Skeletal muscle satellite cell (primary cell): ENCODE results near the gene AFAP1L2.
A peak's percentile ranks its signal among the peaks of the same experiment; 100 is the strongest.

Experiments used
- H3K27me3 ChIP-seq: 2 replicates; pipeline ENCODE4 v1.7.0; 2013; ENCODE audit warnings: low read length; ENCODE audit not compliant: control insufficient read depth, insufficient read depth
- H3K36me3 ChIP-seq: 2 replicates; pipeline ENCODE4 v1.7.0; 2013; ENCODE audit warnings: mild to moderate bottlenecking, control low read depth, low read length; ENCODE audit not compliant: insufficient read depth
- H3K4me1 ChIP-seq: 2 replicates; pipeline ENCODE4 v1.7.0; 2013; ENCODE audit warnings: low read length; ENCODE audit not compliant: control insufficient read depth, insufficient read depth
- H3K4me2 ChIP-seq: 2 replicates; pipeline ENCODE4 v1.7.0; 2013; ENCODE audit warnings: mild to moderate bottlenecking, low read length
- H3K4me3 ChIP-seq: 2 replicates; pipeline ENCODE4 v1.7.0; 2013; ENCODE audit warnings: low read length
- H3K9ac ChIP-seq: 2 replicates; pipeline ENCODE4 v1.7.0; 2013; ENCODE audit warnings: mild to moderate bottlenecking, low read depth, low read length, moderate library complexity
- H3K9me3 ChIP-seq: replicated peaks from 2 replicates; pipeline ENCODE4 v1.7.0; 2013; ENCODE audit warnings: mild to moderate bottlenecking, control low read depth, low read length

Gene AFAP1L2

DNA sequence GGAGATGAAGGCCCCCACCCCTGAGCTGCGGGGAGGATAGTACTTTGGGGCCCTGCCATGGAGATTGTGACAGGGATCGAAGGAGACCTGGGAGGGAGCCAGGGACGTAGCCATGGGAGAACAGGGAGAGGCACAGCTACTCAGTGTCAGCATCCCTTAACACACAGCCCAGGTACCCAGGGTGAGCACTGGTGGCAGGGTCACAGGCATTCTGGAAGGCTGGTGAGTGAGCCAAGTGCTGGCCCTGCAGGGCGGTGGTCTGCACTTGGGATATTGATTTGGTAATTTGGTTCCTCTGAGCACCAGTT lies 125.5 kb downstream of the AFAP1L2 start:
- Histone ChIP-seq H3K4me1 (no peaks in the 10 kb centered on the region), H3K27me3 (peaks cover 45% of the 10 kb centered on the region), H3K4me3 (no peak overlapping the region)

DNA sequence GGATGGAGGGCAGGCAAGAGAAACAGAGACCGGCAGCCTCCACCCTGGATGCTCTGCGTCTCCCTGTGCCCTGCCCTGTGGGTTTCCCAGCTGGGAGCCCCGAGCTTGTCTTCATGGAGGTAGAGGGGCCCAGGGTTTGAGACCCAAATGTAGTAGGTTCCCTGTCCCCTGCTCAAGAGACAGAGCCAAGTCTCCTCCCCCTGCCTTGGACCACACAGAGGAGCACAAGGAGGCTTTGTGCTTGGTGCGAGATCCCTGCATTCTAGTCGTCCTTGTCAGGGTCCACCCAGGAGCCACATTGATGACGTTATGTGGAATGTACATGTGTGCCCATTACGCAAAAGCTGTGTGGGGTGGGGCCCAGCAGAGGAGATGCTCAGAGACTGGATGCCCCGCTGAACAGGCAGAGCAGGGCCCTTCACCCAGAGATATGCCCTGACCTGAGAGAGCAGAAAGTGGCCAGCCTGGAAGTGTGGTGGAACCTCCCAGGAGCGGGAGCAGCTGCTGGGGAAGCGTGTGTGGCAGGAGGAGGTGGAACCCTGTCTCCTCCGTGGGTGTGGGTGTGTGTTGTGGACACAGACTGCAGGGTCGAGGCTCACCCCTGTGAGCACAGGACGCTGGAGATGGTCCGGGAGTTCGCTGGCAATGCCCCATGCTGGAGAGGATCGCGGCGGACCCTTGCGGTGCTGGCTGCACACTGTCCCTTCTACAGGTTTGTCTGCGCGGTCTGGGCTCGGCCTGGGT lies 126.0 kb downstream of the AFAP1L2 start:
- Histone ChIP-seq H3K36me3 (no peaks in the 10 kb centered on the region), H3K27me3 (peaks cover 40% of the 10 kb centered on the region), H3K9me3 (no peaks in the 10 kb centered on the region), H3K4me3 (no peak overlapping the region), H3K9ac (no peak overlapping the region), H3K4me2 (no peak overlapping the region), H3K4me1 (no peaks in the 10 kb centered on the region)

More for the DNA sequence above, 125.5 kb downstream of the AFAP1L2 start:
- Histone ChIP-seq H3K36me3 (no peaks in the 10 kb centered on the region), H3K9ac (no peak overlapping the region), H3K9me3 (no peaks in the 10 kb centered on the region), H3K4me2 (no peak overlapping the region)

DNA sequence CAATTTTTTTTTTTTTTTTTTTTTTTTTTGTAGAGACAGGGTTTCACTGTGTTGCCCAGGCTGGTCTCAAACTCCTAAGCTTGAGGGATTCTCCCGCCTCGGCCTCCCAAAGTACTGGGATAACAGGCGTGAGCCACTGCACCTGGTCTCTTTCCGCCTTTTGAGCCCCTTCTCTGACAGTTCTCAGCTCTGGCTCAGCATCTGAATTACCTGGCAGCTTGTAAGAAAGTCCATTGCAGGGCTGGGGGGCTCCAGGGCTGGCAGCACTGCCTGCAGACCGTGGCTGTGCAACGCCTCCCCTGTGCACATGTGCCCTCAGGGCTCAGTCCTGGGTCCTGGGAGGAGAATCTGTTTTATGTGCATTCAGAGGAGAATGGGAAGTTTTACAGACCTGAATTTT lies 127.6 kb downstream of the AFAP1L2 start:
- Histone ChIP-seq H3K4me3 (no peak overlapping the region), H3K4me1 (peaks cover 5% of the 10 kb centered on the region), H3K9ac (no peak overlapping the region), H3K4me2 (no peak overlapping the region), H3K36me3 (no peaks in the 10 kb centered on the region), H3K27me3 (peaks cover 36% of the 10 kb centered on the region), H3K9me3 (no peaks in the 10 kb centered on the region)

DNA sequence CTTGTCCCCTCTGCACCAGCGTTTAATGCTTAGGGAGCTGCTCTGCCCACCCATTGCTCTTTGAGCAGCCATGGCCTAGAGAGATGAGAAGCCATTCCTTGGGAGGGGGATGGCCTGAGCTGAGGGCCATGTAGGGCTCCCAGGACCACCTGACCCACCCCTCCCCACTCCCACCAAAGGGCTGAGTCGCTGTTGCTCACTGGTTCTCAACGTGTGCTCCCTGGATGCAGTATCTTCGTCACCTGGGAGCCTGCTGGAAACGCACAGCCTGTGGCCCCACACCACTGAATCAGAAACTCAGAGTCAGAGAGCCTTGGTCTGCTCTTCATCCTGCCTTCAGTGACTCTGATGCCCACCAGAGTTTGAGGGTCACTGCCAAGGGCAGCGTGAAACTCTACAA lies 128.2 kb downstream of the AFAP1L2 start:
- Histone ChIP-seq H3K36me3 (no peaks in the 10 kb centered on the region), H3K4me2 (no peak overlapping the region), H3K4me3 (no peak overlapping the region), H3K9ac (no peak overlapping the region), H3K4me1 (peaks cover 10% of the 10 kb centered on the region), H3K27me3 (peaks cover 36% of the 10 kb centered on the region), H3K9me3 (no peaks in the 10 kb centered on the region)

DNA sequence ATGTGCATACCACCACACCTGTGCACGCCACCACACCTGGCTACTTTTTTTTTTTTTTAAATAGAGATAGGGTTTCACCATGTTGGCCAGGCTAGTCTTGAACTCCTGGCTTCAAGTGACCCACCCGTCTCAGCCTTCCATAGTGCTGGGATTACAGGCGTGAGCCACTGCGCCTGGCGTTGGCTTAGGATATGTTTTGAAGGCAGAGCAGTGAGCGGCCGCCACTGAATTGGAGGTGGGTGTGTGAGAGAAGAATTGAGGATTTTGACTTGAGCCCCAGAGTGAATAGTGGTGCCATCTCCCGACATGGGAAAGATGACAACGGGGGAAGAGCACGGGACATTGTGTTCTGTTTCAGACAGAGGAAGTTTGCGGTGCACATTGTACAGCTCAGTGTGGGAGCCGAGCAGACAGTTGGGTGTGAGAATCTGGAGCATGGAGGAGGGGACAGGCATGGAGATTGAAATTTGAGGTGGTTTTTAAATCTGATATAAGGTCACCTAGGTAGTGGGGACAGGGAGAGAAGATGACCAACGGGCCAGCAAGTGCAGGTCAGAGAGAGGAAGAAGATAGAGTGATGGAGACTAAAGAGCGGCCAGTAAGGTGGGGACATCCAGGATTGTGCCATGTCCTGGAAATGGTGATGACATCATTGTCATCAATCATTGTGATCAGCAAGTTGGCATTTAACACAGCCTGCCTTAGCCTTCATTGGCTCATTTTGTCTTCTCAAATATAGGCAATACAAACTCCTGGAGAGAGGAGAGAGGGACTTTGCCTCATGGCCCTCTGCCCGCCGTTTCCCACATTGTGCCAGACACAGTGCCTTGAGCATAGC lies 129.5 kb downstream of the AFAP1L2 start:
- H3K27me3 ChIP-seq: peaks cover 36% of the 10 kb centered on the region
- H3K9me3 ChIP-seq: no peaks in the 10 kb centered on the region
- peaks cover 10% of the 10 kb centered on the region for H3K4me1 ChIP-seq
- H3K36me3 ChIP-seq: no peaks in the 10 kb centered on the region
- no peak overlapping the region for H3K4me2 ChIP-seq
- no peak overlapping the region for H3K4me3 ChIP-seq
- H3K9ac ChIP-seq: no peak overlapping the region

DNA sequence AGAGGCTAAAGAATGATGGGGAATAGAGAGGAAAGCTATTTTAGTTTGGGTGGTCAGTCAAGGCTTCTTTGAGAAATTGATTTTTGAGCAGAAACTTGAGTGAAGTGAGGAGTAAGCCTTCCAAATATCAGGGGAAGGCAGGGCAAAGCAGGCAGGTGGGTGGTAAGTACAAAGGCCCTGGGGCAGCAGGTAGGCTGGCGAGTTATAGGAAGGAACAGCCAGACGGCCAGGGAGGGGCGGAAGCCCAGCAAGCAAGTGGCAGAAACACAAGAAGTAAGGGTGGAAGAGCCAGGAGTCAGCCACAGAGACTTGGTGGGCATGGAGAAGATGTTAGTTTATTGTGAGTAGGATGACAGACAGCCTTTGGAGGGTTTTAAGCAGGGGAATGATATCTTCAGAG lies 130.4 kb downstream of the AFAP1L2 start:
- Histone ChIP-seq H3K9me3 (no peaks in the 10 kb centered on the region), H3K4me1 (peaks cover 10% of the 10 kb centered on the region), H3K9ac (no peak overlapping the region), H3K4me3 (no peak overlapping the region), H3K27me3 (peaks cover 35% of the 10 kb centered on the region), H3K36me3 (no peaks in the 10 kb centered on the region), H3K4me2 (no peak overlapping the region)

DNA sequence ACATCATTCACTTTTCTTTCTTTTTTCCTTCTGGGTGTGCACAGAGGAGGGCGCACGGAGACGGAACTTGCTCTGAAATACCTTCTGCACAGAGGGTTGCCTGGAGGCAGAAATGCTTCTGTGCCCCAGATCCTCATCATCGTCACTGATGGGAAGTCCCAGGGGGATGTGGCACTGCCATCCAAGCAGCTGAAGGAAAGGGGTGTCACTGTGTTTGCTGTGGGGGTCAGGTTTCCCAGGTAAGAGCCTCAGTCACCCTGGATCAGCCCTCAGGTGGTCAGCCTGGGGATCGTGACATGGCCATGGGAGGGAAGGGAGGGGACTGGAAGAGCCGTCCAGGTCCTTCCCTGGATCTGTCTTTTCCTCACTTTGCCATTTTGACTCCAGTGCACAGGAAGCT lies 131.6 kb downstream of the AFAP1L2 start:
- no peak overlapping the region for H3K4me3 ChIP-seq
- H3K36me3 ChIP-seq: no peaks in the 10 kb centered on the region
- no peaks in the 10 kb centered on the region for H3K9me3 ChIP-seq
- no peak overlapping the region for H3K9ac ChIP-seq
- H3K27me3 ChIP-seq: peaks cover 23% of the 10 kb centered on the region
- H3K4me1 ChIP-seq: peaks cover 10% of the 10 kb centered on the region
- H3K4me2 ChIP-seq: no peak overlapping the region

DNA sequence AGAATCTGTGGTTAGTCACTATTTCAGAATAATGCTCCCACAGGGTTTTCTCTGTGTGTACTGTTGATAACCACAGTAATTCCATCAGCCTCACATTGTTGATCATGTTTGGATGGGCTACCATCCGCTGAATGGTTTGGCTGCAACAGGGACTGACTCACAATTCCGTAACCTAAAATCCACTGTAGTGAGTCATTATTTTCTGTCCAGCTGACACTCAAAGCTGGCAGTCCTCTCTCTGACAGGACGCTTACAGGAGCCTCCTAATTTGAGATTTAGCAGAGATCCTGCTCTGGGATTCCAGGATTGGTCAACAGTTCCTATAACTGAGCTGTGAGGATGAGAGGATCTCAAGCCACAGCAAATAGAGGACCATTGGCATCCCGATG lies 132.5 kb downstream of the AFAP1L2 start:
- Histone ChIP-seq H3K9me3 (no peaks in the 10 kb centered on the region), H3K9ac (no peak overlapping the region), H3K4me3 (no peak overlapping the region), H3K4me2 (peak overlapping the region; percentile 8), H3K27me3 (peaks cover 19% of the 10 kb centered on the region), H3K36me3 (no peaks in the 10 kb centered on the region), H3K4me1 (peaks cover 10% of the 10 kb centered on the region)

DNA sequence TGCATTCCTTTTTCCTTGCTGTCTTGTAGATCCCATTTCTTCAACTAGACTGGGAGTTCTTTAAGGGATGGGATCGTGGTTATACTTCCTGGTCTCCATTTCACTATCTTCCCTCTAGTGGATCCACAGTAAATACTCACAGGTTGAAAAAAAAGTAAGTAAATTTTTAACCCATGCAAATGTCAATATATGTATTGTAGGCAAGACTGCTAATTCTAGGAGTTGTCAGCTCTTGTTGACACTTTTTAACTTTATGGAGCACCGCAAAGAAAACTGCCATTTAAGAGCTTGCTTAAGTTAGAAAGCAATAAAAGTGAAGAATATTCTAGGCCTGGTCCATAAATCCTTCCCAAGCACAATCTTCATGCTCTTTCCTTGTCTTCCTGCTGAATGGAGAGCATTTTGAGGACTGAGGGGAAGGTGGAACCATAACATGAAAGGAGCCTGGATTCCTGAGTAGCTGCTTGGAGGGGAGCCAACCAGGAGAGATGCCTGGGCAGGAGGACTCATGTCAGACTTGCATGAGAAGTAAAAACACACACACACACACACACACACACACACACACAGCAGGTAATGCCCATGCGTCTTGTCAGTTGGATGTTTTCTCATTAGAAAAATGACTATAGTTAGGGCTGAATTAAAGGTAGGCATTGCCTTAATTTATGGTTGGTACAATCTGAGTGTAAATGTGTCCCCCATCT lies 133.1 kb downstream of the AFAP1L2 start:
- peaks cover 23% of the 10 kb centered on the region for H3K27me3 ChIP-seq
- no peak overlapping the region for H3K4me3 ChIP-seq
- H3K9ac ChIP-seq: no peak overlapping the region
- H3K4me2 ChIP-seq: no peak overlapping the region
- H3K9me3 ChIP-seq: no peaks in the 10 kb centered on the region
- no peaks in the 10 kb centered on the region for H3K36me3 ChIP-seq
- H3K4me1 ChIP-seq: peaks cover 10% of the 10 kb centered on the region

DNA sequence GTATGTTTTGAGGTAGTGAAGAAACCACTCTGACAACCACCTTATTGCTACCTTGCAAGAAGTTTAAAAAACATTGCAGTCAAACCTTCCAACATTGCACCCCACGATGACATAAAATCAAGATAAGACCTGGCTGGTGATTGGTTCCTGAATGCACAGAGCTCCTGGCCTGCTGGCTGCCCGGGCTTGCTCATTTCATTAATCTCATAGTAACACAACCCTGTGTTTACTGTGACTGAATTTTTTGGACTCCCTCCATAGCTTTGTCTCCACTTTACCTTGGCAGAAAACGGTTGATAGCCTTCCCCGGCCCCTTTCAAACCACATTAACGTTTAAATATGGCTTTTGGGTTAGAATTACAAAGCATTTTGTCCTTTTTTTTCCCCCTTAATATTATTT lies 137.8 kb downstream of the AFAP1L2 start:
- no peaks in the 10 kb centered on the region for H3K9me3 ChIP-seq
- H3K4me2 ChIP-seq: no peak overlapping the region
- H3K27me3 ChIP-seq: peaks cover 18% of the 10 kb centered on the region
- peaks cover 4% of the 10 kb centered on the region for H3K4me1 ChIP-seq
- H3K9ac ChIP-seq: no peak overlapping the region
- H3K4me3 ChIP-seq: no peak overlapping the region
- no peaks in the 10 kb centered on the region for H3K36me3 ChIP-seq

DNA sequence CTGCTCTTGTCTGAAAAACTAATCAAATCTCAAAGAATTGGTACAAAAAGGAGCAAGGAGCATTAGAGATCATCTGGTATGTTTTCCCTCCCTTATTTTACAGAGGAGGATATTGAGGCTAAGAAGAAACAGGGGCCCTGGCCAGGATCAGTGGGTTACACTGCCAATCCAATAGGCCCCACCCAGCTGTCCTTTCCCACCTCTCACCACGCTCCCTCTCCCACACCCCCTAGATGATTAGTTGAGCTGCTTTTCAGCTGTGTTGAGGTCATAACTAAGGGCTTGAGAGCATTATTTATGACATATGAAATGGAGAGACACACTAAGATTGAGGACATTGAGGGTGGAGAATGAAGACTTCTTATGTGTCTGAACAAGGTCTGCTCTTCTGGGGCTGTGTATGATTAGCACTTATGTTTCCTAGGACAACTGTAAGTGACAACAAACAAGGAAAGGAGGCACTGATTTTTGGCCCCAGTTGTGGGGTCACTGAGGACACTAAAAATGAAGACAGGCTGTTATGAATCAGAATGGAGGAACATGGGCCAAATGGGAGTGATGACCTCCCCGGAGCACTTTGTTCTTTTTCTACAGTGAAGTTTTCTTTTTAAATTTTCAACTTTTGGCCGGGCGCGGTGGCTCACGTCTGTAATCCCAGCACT lies 138.8 kb downstream of the AFAP1L2 start:
- H3K36me3 ChIP-seq: no peaks in the 10 kb centered on the region
- H3K4me3 ChIP-seq: no peak overlapping the region
- no peak overlapping the region for H3K4me2 ChIP-seq
- H3K9me3 ChIP-seq: no peaks in the 10 kb centered on the region
- H3K9ac ChIP-seq: no peak overlapping the region
- peaks cover 18% of the 10 kb centered on the region for H3K27me3 ChIP-seq
- peaks cover 4% of the 10 kb centered on the region for H3K4me1 ChIP-seq
